OCI-LY1 (cell line): ENCODE results near the gene IER3.

Experiments
- H2AFZ ChIP-seq: fragments of 200-600 bp; sonication (generic), shearing (Covaris generic); 2 replicates; pipeline ENCODE4 v1.6.0; 2014; ENCODE audit warnings: antibody characterized with exemption, mild to moderate bottlenecking, low read length
- H3F3A ChIP-seq: fragments of 200-600 bp; sonication (generic), shearing (Covaris generic); 2 replicates; pipeline ENCODE4 v1.6.0; 2014; ENCODE audit warnings: mild to moderate bottlenecking, antibody characterized with exemption, low read length, moderate library complexity; ENCODE audit not compliant: insufficient read depth
- H3K27ac ChIP-seq: fragments of 200-600 bp; sonication (generic); 2 replicates; pipeline ENCODE4 v1.5.1; 2014; ENCODE audit warnings: low read length, mixed run types, mild to moderate bottlenecking, low read depth; ENCODE audit not compliant: poor library complexity, severe bottlenecking
- H3K27me3 ChIP-seq: fragments of 200-600 bp; sonication (generic); 2 replicates; pipeline ENCODE4 v1.6.0; 2014; ENCODE audit warnings: antibody characterized with exemption, mild to moderate bottlenecking, low read length, moderate library complexity; ENCODE audit not compliant: insufficient read depth
- H3K36me3 ChIP-seq: fragments of 200-600 bp; sonication (generic); 2 replicates; pipeline ENCODE4 v1.6.1; 2014; ENCODE audit warnings: mild to moderate bottlenecking, antibody characterized with exemption, low read length, moderate library complexity, mixed read lengths; ENCODE audit not compliant: insufficient read depth
- H3K4me1 ChIP-seq: fragments of 200-600 bp; sonication (generic); 2 replicates; pipeline ENCODE4 v1.5.1; 2014; ENCODE audit warnings: mild to moderate bottlenecking, low read length, moderate library complexity; ENCODE audit not compliant: insufficient read depth, severe bottlenecking
- H3K4me2 ChIP-seq: fragments of 200-600 bp; sonication (generic), shearing (Covaris generic); 2 replicates; pipeline ENCODE4 v1.6.1; 2014; ENCODE audit warnings: low read length
- H3K4me3 ChIP-seq: fragments of 200-600 bp; sonication (generic); 2 replicates; pipeline ENCODE4 v1.5.1; 2014; ENCODE audit warnings: low read length, low read depth, mild to moderate bottlenecking, mixed read lengths; ENCODE audit not compliant: poor library complexity, severe bottlenecking
- H3K79me2 ChIP-seq: fragments of 200-600 bp; shearing (Covaris generic); 2 replicates; pipeline ENCODE4 v1.6.1; 2016; ENCODE audit warnings: mixed run types, low read length, mixed read lengths; ENCODE audit not compliant: insufficient read depth
- H3K9ac ChIP-seq: fragments of 200-600 bp; sonication (generic), shearing (Covaris generic); 2 replicates; pipeline ENCODE4 v1.6.1; 2014; ENCODE audit warnings: mild to moderate bottlenecking, low read length, mixed read lengths
- H3K9me2 ChIP-seq: fragments of 200-600 bp; sonication (generic), shearing (Covaris generic); 2 replicates; pipeline ENCODE4 v1.6.1; 2014; ENCODE audit warnings: low read depth, mild to moderate bottlenecking, low read length, mixed read lengths
- H3K9me3 ChIP-seq: fragments of 200-600 bp; shearing (Covaris generic); 2 replicates; pipeline ENCODE4 v1.6.1; 2014; ENCODE audit warnings: low read length, mixed read lengths
- H4K20me1 ChIP-seq: fragments of 200-600 bp; sonication (generic), shearing (Covaris generic); 2 replicates; pipeline ENCODE4 v1.6.0; 2016; ENCODE audit warnings: mild to moderate bottlenecking, low read length; ENCODE audit not compliant: insufficient read depth
- EZH2 ChIP-seq: fragments of 200-600 bp; sonication (generic), shearing (Covaris generic); IDR thresholded peaks from 2 replicates; pipeline ENCODE4 v1.8.0; 2017; ENCODE audit warnings: borderline replicate concordance, mixed run types, mild to moderate bottlenecking, antibody characterized with exemption, low read length, moderate library complexity, mixed read lengths
- TF ChIP-seq, protein P1 (sequence below): fragments of 200-600 bp; sonication (generic), shearing (Covaris generic); IDR thresholded peaks from 2 replicates; pipeline ENCODE4 v1.5.1; 2017; ENCODE audit warnings: mild to moderate bottlenecking, antibody characterized with exemption, low read length, moderate library complexity, mixed read lengths

The IER3 gene

DNA sequence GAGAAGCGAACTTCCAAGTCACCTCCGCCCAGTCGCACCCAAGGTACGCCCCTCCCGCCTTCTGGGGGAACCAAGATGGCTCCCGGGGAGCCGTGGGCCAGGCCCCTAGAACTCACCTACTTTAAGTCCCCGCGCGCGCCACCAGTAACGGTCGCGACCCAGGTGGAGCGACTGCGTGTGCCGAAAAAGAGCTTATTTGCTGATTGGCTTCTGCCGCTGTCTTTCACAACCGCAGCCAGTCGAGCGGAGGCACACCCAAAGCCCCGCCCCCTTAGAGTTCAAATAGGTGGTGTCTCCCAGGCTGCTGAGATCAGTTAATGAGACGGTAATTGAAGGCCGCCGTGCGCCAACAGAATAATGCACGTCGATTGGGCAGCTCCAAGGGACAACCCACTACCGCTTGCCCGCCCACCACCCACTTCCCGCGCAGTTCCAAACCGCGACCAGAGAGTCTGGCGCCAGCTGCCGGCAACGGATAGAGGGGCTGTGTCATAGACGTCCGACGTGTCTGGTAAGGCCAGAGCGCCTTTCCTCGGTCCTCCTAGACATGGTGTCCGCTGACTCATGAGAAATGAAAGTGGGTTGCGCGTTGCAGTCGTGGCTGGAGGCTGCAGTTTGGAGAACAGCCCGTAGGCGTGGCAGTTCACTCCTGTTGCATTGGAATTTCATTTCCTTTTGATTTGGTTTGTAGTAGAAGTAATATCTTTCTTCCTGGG lies 27.1 kb downstream of the IER3 start, which contains the start of gene MDC1:
Gene MDC1, minus strand, starts transcription at position 153 of the 716 bp plus-strand sequence. CDS start 2,106 bp downstream, outside the sequence.
- Histone ChIP-seq H3K27ac (peak within 1 kb of the TSS; percentile 97), H3K4me1 (peaks cover 33% of the 10 kb centered on the region), H3K9me3 (no peaks in the 10 kb centered on the region), H3K36me3 (peaks cover 51% of the 10 kb centered on the region), H3K79me2 (peaks cover 19% of the 10 kb centered on the region), H2AFZ (no peak within 1 kb of the TSS), H3K4me2 (peak within 1 kb of the TSS; percentile 87), H4K20me1 (no peaks in the 10 kb centered on the region), H3K9me2 (no peaks in the 10 kb centered on the region), H3K4me3 (peak within 1 kb of the TSS; percentile 100), H3F3A (0 out of 2 replicates have a peak, but pooled peaks cover 3% of the 10 kb centered on the region), H3K9ac (peak within 1 kb of the TSS; percentile 100), H3K27me3 (no peaks in the 10 kb centered on the region)
- TF ChIP-seq, protein P1, sequence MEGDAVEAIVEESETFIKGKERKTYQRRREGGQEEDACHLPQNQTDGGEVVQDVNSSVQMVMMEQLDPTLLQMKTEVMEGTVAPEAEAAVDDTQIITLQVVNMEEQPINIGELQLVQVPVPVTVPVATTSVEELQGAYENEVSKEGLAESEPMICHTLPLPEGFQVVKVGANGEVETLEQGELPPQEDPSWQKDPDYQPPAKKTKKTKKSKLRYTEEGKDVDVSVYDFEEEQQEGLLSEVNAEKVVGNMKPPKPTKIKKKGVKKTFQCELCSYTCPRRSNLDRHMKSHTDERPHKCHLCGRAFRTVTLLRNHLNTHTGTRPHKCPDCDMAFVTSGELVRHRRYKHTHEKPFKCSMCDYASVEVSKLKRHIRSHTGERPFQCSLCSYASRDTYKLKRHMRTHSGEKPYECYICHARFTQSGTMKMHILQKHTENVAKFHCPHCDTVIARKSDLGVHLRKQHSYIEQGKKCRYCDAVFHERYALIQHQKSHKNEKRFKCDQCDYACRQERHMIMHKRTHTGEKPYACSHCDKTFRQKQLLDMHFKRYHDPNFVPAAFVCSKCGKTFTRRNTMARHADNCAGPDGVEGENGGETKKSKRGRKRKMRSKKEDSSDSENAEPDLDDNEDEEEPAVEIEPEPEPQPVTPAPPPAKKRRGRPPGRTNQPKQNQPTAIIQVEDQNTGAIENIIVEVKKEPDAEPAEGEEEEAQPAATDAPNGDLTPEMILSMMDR, result no peak
- no peak for TF ChIP-seq EZH2

DNA sequence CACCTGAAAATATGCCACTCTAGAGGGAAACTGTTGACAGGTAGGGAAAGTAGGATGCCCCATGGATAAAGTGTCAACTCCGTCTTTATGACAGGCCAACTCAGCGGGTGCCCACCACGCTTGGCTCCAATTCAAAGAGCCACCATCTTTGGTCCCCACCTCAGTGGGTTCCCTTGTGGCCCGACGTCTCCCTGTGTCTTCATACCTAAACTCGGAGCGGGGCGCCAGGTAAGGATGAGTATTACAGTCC lies 27.5 kb downstream of the IER3 start:
- H2AFZ ChIP-seq, result no peak overlapping the region
- peak overlapping the region; percentile 95 for H3K9ac ChIP-seq
- H3K79me2 ChIP-seq, result peaks cover 17% of the 10 kb centered on the region
- H3K4me3 ChIP-seq, result peak overlapping the region; percentile 100
- H3K36me3 ChIP-seq, result peaks cover 51% of the 10 kb centered on the region
- H3K4me2 ChIP-seq, result peak overlapping the region; percentile 87
- 0 out of 2 replicates have a peak, but pooled peaks cover 2% of the 10 kb centered on the region for H3F3A ChIP-seq
- TF ChIP-seq, protein P1, result no peak
- TF ChIP-seq EZH2, result no peak
- no peaks in the 10 kb centered on the region for H3K9me2 ChIP-seq
- H4K20me1 ChIP-seq, result no peaks in the 10 kb centered on the region
- peaks cover 32% of the 10 kb centered on the region for H3K4me1 ChIP-seq
- peak overlapping the region; percentile 94 for H3K27ac ChIP-seq
- no peaks in the 10 kb centered on the region for H3K9me3 ChIP-seq
- no peaks in the 10 kb centered on the region for H3K27me3 ChIP-seq

DNA sequence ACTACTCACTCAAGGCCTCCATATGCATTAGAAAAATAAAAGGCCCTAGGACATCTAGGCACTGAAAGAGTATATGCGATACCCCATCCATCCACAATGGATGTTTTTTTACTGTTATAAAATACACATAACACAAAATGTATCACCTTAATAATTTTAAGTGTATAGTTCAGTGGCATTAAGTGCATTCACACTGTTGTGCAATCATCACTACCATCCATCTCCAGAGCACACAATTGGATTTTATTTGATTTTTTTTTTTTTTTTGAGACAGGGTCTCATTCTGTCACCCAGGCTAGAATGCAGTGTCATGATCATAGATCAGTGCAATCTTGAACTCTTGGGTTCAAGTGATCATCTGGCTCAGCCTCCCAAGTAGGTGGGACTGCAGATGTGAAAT lies 30.1 kb downstream of the IER3 start:
- peaks cover 64% of the 10 kb centered on the region for H3K36me3 ChIP-seq

More for the DNA sequence above, 30.1 kb downstream of the IER3 start:
- H3K4me1 ChIP-seq, result peaks cover 28% of the 10 kb centered on the region
- no peak overlapping the region for H2AFZ ChIP-seq
- H3K79me2 ChIP-seq, result 0 out of 2 replicates have a peak, but pooled peaks cover 5% of the 10 kb centered on the region
- no peak overlapping the region for H3K4me3 ChIP-seq
- H3K27ac ChIP-seq, result no peak overlapping the region
- no peaks in the 10 kb centered on the region for H3K9me2 ChIP-seq
- H3K27me3 ChIP-seq, result no peaks in the 10 kb centered on the region
- H3K9ac ChIP-seq, result no peak overlapping the region
- H3K9me3 ChIP-seq, result no peaks in the 10 kb centered on the region
- H4K20me1 ChIP-seq, result no peaks in the 10 kb centered on the region
- H3F3A ChIP-seq, result no peaks in the 10 kb centered on the region
- TF ChIP-seq, protein P1, result no peak
- no peak for TF ChIP-seq EZH2
- H3K4me2 ChIP-seq, result no peak overlapping the region
